GM19438 (cell line): ENCODE data around the gene RFT1.

ENCODE experiments used
- ATAC-seq: cut with Tn5 transposase; IDR thresholded peaks from one replicate; pipeline ENCODE4 v1.9.1; 2021; ENCODE audit warnings: low read depth; ENCODE audit not compliant: unreplicated experiment

RFT1 gene, protein sequence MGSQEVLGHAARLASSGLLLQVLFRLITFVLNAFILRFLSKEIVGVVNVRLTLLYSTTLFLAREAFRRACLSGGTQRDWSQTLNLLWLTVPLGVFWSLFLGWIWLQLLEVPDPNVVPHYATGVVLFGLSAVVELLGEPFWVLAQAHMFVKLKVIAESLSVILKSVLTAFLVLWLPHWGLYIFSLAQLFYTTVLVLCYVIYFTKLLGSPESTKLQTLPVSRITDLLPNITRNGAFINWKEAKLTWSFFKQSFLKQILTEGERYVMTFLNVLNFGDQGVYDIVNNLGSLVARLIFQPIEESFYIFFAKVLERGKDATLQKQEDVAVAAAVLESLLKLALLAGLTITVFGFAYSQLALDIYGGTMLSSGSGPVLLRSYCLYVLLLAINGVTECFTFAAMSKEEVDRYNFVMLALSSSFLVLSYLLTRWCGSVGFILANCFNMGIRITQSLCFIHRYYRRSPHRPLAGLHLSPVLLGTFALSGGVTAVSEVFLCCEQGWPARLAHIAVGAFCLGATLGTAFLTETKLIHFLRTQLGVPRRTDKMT

DNA sequence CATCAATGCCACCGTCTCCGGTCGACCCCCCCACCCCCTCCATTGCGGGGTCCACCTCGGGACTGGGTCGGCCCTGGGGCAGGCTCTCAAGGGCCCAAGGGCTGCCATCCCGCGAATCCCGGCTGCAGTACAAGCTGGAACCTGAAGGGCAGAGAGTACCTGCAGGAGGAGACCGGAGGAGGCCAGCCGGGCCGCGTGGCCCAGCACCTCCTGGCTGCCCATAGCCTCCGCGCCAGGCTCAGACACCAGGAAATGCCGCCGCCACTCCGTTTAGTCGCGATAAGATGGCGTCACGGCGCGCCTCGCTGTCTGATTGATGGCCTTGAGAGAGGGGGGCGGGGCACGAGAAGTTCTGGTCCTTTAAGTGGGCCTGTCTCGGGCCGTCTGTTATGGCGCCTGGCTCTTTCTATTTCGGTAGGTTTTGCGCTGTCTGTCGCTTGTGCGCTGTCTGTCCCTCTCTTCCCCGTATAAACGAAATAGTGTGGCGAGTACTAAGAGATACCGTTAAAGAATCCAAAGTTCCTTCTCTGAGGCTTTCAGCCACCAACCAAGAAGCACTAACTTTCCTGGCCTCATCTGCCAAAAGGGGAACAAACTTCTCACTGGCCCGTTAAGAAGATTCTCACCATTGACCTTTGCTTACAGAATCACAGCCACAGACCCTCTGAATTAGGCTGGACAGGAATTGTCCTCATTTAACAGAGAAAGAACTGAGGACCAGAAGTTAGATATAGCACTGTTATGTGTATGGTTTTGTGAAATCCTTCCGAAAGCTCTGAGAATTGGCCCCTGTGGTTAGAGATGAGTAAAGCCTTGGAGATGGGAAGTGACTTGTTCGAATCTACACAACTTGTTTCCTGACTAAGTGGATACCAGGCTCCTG, at the start of gene RFT1:
Gene RFT1, minus strand, starts transcription at position 257 of the 883 bp plus-strand sequence. Its CDS starts 35 bp downstream, at position 222.
- peak; percentile 86 for ATAC-seq

DNA sequence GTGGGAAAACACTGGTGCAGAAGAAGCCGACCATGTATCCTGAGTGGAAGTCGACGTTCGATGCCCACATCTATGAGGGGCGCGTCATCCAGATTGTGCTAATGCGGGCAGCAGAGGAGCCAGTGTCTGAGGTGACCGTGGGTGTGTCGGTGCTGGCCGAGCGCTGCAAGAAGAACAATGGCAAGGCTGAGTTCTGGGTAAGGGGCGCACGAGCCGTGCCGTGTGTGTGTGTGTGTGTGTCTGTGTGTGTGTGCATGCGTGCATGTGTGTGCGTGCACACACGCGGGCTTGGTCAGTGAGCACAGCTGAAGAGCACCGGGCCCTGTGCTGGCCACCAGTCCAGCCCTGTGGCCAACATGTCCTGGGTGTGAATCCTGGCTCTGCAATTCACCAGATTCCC, 49.3 kb upstream of the RFT1 start:
- no peak for ATAC-seq

DNA sequence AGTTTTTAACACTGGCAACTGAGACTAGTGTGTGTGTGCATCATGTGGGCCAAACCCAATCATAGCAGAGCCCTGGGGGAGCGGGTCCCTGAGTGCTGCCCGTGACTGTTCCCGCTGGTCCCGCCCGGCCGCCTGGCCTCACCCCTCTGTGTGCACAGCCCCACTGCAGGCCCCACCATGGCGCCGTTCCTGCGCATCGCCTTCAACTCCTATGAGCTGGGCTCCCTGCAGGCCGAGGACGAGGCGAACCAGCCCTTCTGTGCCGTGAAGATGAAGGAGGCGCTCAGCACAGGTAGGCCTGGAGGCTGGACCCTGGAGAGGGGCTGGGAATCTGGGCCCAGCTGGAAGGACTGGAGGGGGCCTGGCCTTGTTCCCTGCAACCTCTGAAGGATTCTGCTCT, 48.0 kb upstream of the RFT1 start:
- ATAC-seq: no peak

DNA sequence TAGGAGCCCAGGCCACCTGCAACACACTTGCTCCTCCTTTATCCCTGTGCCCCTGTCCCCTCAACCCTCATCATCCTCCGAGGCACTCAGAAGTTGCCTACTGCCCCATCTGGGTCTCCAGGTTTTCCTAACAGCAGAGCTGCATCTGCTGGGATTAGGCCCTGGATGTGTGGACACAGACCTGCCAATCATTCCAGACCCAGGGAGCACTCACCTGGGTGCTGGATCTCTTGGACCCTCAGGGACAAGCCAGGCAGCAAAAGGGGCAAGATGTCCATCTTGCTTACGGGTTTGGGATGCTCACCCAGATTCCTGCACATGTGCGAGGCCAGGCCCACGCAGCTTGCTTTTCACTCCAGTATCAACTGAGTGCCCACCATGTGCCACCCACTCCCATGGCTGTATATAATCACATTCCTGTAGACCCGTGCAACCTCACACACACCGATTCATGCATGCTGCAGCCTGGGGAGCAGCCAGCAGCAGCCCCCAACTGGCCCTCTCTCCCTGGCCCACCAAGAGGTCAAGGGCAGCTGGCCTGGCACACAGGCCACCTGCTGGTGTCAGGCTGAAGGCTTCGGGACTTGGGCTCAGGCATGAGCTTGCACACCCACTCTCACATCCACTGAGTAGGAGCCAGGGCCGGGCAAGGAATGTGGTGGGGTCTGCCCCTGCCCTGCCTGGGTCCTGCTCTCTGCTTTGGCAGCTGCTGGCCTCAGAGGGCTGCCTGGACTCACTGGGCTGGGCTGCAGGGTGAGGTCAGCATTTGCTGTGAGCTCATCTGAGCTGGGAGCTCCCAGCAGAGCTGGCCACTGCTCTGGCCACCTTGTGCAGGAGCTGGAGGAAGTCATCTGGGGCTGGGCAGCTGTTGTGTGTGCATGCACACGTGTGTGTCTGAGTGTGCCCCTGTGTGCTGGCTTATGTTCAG, 45.6 kb upstream of the RFT1 start:
- ATAC-seq: no peak

DNA sequence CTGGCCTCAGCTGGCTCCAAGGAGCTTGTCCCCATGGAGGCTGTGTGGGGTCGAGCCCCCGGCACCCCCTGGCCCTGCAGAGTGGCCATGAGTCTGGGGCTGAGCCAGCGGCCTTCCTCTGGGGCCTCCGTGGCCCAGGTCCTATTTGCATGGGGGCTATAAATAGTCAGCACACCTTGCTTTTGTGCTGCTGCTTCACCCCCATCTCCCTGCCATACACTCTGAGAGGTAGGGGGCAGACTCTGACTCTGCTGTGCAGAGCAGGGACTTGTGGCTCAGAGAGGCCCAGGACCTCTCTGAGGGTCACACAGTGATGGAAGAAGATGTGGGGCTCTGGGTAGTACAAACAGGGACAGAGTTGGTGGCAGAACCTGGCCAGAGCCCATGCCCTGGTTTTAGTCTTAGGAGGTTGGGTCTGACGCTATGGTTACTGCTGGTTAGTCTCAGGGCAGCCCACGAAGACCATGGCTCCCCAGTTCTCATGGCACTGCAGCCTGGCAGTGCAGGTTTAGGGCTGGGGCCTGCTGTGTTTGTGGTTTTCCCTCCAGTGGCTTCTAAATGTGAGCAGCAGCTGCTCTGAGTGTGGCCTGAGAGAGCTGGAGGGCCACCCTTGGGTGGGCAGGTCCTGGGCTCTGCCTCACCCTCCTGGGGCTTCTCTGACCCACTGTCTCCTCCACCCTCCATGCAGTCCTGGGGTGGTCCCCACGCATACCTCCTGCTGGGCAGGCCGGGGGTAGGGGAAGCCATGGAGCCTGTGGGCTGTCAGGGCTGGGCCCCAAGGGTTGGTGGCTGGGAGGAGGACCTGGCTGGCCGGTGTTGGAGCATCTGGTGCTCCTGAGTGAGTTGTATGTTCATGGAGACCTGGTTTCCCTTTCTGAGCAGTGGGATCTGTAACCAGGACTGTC, 44.4 kb upstream of the RFT1 start:
- ATAC-seq: no peak

DNA sequence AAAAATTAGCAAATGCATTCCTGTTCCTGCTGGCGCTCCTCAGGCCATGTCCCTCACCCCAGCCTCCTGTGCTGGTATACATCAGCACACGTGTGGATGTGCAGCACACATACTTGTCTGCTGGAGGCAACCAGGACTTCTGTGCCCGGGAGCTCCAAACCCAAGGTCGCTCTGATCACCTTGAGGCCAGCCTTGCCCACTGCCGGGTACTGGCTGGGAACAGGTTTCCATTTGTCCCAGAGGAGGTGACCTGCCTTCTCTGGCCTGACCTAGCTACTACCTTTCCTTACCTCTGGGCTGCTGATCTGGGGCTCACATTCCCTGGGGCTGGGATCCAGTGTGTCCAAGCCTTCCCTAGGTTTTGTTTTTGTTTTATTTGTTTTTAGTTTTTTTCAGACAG, 42.9 kb upstream of the RFT1 start:
- no peak for ATAC-seq

DNA sequence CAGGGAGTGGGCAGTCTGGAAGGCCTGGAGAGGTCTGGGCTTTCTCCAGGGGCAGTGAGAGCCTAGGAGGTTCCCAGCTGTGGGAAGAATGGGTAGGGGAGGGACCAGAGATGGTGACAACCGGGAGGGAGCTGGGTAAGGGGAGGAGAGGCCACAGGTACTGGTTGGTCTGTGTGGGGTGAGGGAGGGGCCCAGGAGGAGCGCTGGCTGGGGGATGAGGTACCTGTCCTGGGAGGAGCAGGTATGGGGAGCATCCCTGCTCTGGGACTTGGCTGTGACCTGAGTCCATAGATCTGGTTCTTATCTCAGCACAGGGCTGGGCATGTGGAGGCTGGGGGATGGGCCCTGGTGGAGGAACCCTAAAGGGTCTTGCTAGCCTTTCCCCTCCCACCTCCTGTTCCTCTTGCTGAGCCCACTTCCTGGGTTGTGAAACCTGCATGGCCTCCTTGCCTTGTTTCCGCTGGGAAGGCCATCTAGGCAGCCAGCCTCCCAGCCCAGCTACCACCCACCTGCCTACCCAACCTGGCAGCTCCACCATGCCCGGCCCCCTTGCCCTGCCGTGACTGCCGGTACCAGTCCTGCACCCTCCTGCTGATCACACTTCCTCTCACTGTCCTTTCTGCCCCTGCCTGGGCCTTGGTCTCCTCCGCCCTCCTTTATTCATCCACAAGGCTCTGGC, 41.7 kb upstream of the RFT1 start:
- no peak for ATAC-seq

DNA sequence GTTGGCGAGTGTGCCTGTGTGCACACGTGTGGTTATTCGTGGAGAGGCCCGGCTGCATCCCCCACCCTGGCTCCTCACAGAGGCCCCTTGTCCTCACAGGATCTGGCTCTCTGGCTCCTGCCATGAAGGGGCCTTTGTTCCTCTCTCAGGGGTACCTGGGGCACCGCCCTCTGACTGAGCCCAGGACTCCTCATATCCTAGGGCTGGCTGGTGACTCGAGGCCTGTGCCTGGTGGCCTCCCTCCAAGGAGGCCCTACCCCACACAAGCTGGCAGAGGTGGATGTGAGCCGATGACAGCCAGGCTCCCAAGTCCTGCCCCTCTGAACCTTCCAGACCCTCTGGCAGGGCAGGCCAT, 40.8 kb upstream of the RFT1 start:
- ATAC-seq: no peak

DNA sequence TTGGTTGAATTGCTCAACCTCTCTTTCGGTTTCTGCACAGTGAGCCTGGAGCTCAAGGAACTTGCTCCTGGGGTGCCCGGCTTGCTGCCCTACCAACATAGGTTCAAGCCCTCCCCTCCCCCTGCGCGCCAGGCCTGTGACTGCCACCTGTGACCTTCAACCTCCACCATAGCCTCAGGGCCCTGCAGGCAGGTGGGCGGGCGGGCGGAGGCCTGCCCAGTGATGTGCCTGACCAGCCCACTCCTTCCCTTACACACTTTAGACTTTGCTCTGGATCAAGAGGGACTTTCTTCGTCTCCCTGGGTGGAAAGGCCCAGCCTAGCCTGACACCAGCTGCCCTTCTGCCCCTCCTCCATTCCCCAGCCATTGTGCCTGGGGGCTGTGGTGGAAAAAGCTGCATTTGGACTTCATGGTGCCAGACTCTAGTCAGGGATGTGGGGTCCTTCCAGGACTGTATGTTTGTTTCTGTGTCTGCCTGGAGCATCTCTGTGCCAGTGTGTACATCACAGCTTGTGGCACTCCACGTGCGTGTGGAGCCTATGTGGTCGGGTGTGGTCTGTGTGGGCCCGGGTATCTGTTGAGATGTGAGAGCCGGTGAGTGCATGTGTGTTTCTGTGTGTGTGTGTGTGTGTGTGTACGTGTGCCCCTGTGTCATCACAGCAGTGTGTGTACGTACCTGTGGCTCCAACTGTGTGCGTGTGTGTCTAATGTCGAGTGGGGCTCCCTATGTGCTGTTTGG, 40.3 kb upstream of the RFT1 start:
- no peak for ATAC-seq

DNA sequence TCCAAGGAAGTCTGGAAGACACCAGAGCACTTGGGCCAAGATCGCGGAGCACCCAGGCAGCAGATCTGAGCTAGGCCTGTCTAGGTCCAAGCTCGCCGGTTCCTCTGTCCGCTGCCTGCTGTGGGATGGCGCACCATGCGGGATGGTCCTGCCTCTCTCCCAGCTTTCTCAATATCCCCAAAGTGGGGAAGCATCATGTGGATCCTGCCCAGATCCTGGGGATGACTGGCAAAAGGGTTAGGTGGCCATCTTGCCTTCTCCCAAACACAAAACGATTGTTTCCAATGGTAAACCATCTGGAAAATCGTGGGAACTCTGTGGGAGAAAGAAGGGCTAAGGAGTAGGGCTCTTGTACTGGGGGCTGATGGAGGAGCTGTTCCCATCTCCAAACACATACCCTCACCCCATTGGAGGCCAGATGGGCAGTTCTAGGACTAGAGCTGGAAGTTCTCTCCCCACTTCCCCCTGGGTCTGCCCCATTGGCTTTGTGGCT, 39.6 kb upstream of the RFT1 start:
- ATAC-seq: no peak

DNA sequence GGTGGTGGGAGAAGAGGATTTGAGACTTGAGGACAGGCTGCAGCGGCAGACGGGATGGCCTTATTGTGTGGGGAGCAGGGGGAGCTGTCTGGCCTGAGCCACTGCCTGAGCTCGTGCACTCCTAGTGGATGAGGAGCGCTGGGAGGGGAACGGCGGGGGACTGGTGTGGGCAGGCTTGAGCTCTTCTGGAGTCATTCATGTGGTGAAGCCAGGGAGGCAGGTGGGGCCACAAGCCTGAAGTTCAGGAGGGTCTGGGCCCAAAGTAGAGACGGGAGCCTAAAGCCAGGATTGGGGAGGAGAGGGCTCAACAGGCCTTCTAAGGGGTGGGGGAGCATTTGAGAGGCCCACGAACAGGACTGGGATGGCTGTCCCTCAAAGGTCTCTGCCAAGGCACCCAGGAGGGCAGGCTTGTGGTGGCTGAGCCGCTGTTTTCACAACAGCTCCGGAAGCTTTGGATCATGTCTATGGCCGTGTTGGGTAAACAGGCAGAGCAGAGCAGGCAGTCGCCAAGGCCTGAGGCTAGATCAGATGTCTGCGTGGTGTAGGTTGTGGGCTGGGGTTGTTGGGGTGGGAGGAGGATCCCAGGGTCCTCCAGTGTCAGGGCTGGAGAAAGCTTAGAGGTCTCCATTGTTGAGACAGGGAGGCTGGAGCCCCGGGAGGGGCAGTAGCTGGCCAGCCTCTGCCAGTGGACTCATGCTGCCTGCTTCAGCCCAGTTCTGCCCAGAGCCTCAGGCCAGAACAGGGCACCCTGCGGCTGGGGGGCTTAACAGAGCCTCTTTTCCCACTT, 39.0 kb upstream of the RFT1 start:
- ATAC-seq: no peak

DNA sequence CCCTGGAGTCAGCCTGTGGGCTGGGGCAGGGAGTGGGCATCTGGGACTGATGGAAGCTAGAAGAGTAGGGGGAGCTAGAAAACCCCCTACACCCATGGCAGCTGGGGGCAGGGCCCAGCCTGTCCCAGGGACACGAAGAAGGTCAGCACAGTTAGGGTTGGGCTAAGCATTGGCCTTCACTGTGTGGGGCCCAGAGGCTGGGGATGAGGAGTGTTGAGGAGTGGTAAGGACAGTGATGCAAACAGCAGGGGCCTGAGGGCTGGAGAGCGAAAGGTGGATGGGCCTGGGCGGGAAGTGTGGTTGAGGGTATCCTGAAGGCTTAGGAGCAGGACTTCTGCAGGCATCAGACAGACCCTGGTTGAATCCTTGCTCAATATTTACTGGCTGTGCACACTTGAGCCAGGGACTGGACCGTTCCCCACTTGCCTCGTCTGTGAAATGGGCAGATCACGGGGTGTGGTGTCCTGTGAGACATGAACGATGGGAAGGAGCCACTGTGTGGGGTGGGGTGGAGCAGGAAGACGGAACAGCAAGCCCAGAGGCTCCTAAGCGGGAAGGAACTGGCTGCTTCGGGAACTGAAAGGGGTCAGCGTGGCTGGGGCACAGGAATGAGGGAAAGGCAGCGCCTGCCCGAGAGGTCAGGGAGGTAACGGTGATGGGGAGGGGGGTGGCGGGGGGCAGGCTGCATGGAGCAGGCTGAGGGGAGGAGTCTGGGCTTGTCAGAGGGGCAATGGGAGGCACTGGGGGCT, 38.1 kb upstream of the RFT1 start:
- ATAC-seq: no peak

DNA sequence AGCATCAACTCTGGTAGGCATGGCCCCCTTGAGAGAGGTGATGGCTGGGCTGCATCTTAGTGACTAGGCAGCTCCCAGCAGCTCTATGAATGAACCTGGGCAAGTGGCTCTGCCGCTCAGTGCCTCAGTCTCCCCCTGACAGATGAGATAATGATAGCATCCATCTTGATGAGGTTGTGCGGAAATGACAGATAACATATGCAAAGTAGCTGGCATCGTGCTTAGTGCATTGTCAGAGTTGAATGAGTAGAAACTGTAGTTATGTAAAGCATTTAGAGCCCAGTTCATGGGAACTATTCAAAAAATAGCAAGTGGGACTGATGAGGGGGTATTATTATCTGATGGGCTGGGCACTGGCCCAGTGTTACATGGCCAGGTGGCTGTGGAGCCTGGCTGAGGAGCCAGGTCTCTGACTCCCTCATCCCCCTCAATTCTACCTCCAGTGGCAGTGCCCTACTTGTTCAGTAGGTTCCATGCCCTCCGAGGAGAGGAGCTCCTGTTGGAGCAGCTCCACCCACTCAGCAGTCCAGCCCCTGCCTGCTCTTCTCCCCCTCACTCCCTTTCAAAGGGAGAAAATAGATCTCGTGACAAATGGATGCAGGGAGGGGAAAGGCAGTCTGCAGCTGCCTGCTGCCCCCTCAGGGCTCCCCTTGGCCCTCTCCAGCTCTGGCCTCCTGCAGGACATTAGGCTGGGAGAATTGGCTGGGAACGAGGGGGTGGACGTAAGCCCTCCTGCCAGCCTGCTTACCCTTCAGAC, 37.4 kb upstream of the RFT1 start:
- no peak for ATAC-seq

DNA sequence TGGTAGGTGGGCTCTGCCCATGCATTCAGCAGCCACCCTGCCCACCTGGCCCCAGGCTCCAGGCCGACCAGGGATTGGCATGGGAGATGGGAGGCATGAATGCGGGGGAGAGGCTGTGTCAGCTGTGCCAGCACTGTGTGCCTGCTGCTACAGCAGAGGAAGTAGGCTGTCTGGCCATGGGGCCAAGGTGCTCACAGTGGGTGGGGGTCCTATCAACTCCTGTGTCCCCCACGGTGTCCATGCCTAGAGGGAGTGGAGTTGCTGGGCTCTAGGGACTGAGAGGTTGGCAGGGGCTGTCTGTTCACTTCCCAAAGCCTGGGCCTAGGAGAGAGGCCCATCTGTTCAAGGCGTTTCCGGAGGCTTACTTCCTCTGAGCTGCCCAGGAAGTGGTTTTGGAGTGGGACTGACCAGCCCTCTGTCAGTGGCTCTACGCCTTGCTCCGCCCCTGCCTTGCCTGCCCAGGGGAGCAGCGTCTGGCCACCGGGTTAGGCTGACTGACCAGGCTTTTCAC, 36.6 kb upstream of the RFT1 start:
- ATAC-seq: no peak

DNA sequence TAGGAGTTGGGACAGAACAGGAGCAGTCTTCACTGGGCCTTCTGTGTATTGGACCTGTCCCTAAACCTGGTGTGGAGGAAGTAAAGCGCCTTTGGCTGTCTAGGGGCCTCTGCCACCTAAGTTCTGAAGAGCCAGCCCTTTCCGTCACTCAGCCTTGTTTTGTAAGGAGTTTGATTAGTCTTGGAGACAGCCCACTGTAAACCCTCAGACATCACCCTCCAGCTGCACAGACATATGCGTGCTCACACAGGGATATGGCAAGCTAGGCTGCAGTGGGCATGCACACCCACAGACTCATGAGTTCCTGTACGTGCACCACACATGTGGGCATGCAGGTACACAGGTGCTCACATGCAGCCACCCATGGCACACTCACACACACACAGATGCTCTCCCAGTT, 36.0 kb upstream of the RFT1 start:
- no peak for ATAC-seq

DNA sequence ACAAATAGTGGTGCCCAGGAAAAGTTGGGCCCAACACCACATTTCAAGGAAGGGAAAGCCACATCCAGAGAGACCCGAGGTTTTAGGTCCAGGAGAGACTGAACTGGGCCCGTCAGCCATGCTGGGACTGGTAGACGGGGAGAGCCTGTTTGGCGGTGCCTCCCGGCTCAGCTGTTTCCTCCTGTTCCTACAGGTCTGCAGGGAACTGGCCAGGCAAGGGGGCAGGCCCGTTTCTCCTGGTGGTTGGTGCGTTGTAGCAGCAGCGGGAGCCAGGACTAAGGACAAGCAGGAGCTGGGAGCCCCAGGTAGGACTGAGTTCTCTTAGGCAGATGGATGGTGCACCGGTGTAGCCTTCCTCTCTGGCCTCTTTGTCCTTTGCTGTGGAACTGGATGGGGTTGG, 34.7 kb upstream of the RFT1 start:
- ATAC-seq: no peak
